HG03039 (cell line): ENCODE results near the gene PTPRR.

Source experiments
- ATAC-seq: cut with Tn5 transposase; IDR thresholded peaks from one replicate; pipeline ENCODE4 v1.9.1; 2021; ENCODE audit warnings: mild to moderate bottlenecking, moderate library complexity; ENCODE audit not compliant: unreplicated experiment

Gene PTPRR

DNA sequence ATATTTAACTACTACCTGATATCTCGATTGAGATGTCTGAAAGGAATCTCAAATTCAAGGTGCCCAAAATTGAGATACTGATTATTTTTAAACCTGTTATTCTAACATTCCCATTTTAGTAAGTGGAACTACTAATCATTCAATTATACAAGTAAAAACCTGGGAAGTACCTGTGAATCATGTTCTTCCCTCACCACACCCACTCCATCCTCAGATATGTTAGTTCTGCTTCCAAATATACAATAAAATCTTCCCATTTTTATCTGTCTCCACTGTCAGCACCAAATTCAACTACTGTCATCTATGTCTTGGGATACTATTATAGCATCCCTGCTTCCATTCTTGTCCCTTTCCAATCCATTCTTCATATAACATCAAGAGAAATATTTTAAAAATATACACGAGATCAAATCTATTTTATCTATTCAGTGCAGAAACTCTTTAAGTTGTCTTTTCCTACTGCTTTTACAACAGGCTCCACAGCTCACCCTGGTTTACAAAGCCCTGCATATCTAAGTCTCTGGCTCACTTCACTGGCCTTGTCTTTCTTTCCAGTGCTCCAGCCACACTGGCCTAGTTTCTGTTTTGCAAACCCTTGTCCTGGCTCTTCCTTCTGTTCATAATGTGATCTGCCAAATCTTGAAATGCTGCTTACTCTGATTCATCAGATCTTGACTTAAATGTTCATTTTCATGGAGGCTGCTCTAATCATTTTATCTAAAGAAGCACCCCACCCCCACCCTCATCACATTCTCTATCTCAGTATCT is 122.3 kb downstream of the PTPRR start:
- no peak for ATAC-seq

DNA sequence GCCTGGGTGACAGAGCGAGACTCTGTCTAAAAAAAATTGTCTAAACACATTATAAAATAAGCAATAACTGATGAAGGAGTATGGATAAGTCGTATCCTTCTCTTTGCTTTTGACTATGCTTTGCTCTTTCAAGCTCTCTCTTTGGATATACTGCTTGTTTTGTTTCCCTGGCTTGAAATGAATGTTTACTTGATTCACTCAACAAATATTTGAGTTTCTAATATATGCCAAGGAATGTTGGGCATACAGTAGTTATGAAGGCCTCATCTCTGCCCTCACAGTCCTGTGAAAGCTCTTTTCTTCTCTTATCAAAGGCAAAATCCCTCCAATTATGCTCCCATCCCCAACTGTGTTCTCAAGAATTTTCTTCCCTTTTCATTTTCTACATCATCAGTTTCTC is 123.5 kb downstream of the PTPRR start:
- ATAC-seq = no peak

DNA sequence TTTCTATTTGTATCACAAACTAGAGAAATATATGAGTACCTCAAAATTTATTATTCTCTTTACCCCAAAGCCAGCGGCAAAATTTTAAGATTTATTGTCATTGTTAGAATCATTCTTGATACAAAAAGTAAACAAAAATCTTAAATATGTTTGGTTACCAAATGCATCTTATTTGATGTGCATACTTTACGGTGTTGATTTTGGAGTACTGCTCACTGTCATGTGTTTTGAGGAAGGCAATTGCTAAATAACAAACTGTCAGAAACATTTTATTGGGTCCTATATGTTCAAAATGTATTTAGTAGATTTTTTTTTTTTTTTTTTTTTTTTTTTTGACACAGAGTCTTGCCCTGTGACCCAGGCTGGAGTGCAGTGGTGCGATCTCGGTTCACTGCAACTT is 124.9 kb downstream of the PTPRR start:
- no peak for ATAC-seq

DNA sequence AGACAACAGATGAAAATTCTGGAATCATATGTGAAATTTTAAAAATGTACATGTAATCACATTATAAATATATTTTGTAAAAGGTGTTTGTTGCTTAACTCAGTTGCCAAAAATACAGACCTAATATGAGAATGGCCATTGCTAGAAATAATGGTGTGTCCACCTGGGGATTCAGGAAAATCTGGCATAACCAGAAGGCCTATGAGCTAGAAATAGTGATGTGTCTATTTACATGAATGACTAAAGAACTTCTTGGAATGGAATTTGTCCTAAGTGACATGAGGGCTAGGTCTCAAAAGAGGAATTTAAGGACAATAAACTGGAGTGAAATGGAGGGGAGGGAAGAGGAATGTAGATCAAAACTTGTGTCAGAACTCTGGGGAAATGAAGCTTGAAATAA is 126.4 kb downstream of the PTPRR start:
- no peak for ATAC-seq

DNA sequence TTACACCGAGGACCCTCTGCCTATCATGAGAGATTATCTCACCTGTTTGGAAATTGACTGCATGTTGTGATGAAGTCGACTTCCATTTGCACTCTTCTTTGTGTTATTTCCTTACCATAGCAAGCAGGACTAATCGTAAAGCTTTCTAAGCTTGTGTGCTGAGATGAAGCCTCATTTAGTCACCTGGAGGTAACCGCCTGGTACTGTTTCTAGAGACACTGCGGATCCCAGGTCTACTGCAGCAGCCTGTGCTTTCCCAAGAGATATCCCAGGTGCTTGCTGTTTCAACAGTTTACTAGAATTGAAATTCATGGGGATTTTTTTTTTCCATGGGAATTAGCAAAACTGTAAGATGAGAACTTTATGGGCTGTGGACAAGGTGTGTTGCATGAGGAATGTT is 131.8 kb downstream of the PTPRR start:
- no peak for ATAC-seq

DNA sequence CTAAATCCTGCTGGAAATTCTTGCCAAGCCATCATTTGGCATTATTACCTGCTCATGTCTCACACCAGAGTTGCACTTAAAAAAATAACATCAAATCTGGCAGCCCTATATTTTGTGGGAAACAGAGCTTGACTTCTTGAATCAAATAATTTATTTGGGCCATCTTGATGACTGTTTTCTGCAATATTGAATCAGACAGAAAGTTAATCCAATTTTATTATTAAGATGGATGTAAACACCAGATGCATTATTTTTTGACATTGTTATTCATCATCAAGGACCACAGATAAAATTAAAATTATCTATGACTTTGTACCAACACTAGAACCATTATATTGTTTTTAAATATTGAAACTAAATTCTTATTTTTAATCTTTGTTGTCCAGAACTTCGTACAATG is 132.9 kb downstream of the PTPRR start:
- no peak for ATAC-seq

DNA sequence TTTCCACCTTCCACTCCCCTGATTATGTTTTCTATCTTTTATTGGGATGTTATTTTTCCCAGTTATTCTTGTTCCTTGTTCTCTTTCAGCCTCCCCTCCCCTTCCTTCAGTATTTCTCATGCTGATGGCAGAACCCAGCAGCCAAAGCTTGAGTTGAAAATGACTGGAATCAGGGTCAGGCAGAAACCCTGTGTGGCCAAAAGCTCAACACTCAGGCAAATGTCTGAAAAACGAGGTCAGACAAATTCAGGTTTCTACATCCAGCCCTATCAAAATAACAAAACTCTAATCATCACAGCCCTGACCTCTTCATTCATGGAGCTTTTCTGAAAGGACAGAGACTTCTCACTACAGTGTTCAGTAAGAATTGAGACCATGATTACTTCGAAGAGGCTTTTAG is 134.6 kb downstream of the PTPRR start:
- ATAC-seq = no peak

DNA sequence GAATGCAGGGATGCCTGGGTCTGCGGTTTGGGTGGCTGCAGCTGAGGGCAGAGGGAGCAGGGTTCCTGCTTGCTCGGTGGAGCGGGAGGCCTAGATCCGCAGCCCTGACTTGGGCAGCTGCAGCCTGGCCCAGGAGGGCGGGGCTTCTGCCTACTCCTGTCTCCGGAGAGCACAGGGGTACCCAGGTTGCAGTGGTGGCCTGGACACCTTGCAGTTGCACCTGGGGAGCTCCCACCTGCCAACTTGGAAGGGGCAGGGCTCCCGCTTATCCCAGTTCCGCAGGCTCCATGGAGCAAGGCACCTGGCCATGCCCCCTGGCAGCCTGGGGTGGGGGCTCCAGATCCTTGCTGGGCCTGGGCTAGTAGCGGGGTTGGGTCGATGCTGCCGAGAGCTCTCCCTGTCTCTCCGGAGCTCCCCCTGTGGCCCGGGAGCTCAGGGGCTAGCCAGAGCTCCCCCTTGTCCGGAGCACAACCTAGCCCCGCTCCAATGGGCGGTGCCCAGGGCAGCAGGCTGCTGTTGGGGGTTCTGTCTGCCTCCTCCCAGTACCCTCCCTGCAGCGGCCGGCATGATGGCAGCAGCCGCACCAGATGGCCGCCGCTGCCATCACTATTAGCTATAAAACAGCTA is 136.4 kb downstream of the PTPRR start:
- ATAC-seq = no peak

DNA sequence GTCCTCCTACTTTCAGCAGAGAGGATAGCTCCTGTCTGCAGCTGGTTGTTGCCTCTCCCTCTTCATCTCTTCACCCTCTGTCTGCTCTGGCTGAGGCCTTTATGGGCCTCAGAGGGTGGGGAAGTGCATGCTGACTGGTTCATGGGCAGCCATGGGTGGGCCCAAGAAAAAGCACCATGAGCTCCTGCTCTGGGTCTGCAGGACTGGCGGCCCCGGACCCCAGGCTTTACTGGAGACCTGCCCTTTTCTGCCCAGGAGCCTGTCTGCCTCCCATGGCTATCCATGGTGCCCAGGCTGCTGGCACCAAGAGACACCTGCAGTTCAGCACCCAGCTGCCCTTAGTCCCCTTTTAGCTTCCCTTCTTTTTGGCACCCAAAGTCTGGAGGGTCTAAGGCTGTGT is 137.1 kb downstream of the PTPRR start:
- no peak for ATAC-seq

DNA sequence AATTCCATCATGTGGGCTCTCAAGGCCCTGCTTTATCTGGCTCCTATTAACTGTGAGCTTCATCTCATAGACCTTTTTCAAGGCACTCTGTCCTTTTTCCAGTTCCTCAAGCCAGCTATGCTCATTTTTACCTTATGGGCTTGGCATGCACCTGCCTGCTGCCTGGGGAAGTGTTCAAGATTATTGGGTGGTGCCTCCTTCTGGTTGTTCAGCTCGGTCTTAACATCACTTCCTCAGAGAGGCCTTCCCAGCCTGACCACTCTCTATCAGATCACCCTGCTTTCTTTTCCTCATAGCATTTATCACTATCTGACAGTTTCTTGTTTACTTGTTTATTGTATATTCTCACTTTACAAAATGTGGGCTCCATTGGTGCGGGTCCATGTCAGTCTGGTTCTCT is 141.3 kb downstream of the PTPRR start:
- no peak for ATAC-seq

DNA sequence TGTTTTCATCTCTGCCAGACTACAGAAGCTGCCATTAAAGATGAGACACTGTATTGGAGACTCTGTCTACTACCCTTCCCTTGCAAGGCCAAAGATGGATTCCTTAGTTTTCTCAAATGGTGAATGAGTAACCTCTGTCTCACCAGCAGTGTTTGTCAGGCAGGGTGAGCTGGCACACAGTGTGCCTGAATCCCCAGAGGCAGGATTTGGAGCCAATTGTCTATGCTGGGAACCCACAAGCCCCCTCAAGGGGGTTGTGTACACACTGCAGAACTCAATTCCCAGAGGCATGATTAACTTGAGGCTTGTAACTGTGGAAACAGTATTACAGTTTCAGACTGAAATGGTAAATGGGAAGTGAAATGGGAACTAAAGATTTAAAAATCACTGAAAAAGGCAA is 146.5 kb downstream of the PTPRR start:
- ATAC-seq = no peak

DNA sequence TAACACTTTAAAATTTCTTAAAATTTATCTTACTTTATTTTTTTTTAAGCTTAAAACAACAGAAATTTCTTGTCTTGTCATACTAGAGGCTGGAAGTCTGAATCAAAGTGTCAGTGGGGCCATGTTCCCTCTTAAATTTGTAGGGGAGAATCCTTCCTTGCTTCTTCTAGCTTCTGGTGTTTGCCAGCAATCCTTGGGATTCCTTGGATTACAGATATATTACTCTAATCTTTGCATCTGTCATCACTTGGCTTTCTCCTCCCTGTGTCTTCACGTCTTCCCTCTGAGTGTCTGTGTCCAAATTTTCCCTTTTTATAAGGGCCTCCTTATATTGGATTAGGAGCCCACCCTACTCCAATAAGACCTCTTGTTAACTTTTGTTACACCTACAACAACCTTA is 147.7 kb downstream of the PTPRR start:
- no peak for ATAC-seq

DNA sequence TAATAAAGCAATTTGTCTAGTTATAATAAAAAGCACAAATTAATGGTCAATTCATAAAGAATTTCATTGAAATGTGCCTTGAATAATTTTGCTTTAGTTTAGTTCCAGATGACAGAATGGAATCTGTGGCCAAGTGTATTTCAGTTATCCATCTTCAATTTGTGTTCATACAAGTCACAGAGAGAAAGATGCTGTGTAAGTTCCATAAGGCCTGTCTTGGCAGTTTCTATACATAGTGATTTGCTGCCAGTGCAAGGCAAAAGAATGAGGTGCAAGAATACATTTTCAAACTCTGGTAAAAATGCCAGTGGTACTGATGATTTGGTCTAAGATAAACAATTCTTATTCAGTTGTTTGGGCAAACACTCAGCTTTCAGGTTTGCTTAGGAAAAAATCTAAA is 149.0 kb downstream of the PTPRR start:
- ATAC-seq = no peak

DNA sequence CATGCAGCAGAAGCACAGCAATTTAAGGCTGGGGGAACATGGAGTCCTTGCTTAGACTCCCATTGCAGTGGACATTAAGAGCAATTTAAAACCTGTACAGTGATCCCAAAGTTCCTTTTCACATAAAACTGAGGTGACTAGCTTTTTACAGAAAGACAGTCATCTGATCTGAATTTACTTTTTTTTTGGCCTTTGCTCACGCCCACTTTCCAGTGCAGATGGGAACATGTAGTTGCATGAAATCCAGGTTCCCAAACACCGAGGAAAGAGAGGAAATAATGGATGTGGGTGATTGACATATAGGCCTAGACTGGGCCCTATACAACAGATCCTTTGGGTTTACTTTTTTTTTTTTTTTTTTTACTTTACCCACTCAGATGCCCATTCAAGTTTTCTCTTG is 156.9 kb downstream of the PTPRR start:
- ATAC-seq = no peak

DNA sequence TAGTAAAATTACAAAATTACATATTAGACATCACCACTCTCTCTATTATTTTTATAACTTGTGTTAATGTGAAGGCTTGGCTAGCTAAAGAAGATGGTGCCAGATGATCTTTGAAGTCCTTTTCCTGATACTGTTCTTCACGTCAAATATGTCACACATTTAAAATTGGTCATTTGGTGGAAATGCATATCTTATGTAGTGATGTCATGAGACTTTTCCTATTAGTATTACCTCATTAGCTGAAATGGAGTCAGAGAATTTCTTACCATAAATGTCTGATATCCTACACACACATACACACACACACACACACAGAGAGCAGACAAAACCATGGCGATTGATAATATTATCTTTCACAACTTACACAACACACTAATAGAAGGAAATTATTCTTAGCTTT is 158.5 kb downstream of the PTPRR start:
- ATAC-seq = no peak

DNA sequence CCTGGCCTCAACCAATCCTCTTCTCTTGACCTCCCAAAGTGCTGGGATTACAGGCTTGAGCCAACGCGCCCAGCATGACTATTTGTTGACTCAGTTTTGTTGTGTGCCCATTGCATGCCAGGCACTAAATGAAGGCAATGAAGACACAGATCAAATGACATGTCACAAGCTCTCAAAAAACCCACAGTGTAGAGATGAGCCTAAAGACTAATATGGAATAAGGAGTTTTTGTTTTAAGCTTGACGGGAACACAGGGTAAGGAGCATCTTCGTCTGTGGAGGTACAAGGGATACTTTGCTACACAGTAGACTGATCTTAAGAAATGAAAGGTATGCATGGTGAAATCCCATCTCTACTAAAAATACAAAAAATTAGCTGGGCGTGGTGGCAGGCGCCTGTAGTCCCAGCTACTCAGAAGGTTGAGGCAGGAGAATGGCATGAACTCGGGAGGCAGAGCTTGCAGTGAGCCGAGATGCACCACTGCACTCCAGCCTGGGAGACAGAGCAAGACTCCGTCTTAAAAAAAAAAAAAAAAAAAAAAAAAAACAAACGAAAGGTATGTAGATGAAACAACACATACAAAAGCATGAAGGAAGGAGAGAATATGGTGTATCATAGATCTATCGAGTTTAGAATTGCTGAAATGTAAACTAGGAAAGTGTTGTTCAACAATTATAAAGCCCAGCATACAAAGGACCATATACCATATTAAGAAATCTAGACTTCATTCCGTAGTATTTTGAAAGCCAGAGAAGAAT is 161.2 kb downstream of the PTPRR start:
- no peak for ATAC-seq

DNA sequence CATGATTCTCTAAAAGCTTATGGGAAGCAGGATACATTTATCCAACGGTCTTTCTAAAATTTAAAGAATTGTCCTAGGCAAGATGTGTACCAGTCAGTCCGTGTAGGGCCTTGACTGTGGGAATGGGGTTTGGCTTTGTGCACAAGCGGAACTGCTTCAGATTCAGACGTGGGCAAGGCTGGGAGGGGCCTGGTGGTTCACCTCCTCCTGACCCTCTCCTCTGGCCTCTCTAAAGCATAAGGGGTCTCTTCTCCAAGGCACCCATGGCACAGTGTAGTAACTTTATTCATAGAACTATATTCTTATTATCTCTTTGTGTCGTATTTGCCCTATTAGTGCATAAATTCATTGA is 162.1 kb downstream of the PTPRR start:
- ATAC-seq = no peak

DNA sequence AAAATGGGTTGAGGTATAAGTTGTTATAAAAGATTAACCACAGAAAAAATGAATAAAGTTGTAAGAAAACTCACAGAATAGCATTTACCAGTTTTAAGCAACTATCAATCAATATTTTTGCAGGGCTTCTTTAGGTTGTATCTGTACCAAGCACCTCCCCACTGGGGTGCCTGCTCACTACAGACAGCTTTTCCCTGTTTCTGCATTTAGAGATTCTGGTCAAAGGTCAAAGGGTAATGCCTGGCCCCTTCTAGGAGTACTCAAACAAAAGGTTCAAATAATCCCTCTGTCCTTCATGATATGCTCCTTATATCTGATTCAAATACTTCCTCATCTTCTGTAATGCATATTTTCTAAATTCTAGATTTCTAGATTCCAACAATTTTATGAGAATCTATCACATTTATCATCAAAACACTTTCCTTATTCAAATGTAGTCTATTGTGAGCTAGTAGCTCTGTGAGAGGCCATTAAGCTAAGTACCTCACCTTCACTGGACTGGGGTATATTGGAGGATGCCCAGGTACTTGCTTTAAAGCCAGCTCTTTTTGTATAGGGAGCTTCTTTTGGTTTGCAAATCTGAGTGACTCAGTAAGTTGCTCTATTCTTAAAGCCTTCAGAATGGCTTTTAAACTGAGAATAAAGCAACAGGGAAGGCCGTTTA is 162.6 kb downstream of the PTPRR start:
- ATAC-seq = no peak

DNA sequence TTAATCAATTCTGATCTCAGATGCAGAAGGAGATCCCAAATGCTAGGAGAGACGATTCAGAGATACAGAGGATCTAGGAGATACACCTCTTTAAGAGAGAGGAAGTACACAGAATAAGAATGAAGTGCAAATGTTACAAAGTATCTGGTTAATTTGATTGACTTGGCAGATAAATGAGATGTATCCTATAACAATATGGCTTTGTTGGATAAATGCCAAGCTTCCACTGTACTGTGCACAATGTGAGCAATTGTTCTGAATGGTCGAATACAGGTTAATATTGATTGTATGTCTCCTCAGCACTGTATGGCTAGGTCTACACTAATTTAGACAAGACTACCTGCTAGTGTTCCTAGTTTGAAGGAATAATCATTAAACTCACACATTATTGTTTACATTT is 163.7 kb downstream of the PTPRR start:
- no peak for ATAC-seq

DNA sequence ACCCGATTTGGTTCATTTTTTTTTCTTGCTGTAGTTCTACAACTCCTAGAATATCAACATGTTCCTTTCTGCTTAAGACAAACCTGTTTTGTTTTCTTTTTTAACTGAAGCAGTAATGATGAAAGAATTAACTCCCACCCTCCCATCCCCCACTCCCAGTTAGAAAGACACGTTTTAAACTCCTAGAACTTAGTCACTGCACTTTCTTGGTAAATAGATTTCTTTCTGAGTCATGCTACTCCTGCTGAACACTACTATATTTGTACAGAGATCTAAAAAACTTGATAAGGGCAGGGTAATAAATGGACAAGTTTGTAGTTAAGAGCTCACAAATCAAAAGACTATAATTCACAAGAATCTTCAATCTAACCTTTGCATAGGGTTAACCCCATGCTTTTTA is 164.4 kb downstream of the PTPRR start:
- ATAC-seq = no peak

DNA sequence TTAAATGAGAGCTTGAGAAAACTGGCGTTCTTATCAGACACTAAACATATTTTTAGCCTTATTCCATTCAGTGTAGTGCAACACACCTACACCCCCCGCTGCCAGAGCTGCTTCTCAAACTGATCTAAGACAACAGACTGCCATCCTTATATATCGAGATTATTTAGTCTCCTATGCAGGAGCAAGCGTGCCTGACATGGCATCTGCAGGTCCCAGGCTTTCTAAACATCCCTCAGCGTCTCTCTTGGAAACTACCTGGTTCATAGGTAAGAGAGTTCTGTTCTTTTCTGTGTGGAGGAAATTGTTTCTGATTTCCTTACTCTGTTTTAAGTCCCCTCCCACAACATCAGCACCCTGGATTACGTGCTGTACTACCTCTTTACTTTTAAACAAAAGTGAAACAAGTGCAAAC is 166.2 kb downstream of the PTPRR start:
- no peak for ATAC-seq

DNA sequence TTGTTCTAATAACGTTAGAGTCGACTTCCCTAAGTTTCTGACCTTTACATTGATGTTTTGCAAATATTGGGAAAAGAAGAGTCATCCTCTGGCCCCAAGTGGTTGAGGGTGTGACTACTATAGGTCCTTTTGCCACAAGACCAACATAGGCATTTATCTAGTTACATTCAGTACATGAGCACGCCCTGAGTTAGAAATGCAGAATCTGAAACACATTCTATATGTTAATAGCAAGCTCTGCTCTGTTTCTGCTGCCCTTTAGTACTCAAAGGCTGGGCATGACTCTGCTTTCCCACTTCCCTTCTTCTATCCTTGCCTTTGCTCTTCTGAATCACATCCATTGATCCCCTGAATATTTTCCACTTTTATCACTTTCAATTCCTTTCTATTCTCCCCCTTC is 168.2 kb downstream of the PTPRR start:
- no peak for ATAC-seq
